GM18909 (cell line): Measurements from ENCODE around the gene TMED8.

Experiments used
- ATAC-seq: cut with Tn5 transposase; IDR thresholded peaks from one replicate; pipeline ENCODE4 v1.9.1; 2021; ENCODE audit warnings: mild to moderate bottlenecking; ENCODE audit not compliant: unreplicated experiment, poor library complexity

The TMED8 gene

GRCh38 chr14:77302926-77303325 lies 74.0 kb downstream of the TMED8 start:
- no peak for ATAC-seq

DNA sequence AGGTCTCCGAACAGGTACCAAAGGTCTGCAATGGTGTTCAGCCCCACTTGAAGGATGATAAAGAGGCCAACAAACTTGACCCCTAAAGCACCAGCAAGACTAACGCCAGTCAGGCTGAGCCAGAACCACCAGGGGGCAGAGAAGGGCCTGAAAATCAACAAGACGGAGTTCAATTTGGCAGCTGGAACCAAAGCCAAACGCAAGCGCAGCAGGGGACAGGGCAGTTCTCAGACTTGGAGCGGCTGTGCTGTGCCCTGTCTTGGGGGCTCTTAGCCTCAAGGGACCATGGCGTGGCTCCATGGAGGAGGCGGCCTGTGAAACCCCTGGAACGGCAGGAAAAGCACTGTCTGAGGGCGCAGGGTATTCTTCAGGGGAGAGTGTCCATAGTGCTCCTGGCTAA lies 75.8 kb downstream of the TMED8 start:
- ATAC-seq: no peak

GRCh38 chr14:77299771-77300170 lies 77.1 kb downstream of the TMED8 start:
- ATAC-seq: no peak

DNA sequence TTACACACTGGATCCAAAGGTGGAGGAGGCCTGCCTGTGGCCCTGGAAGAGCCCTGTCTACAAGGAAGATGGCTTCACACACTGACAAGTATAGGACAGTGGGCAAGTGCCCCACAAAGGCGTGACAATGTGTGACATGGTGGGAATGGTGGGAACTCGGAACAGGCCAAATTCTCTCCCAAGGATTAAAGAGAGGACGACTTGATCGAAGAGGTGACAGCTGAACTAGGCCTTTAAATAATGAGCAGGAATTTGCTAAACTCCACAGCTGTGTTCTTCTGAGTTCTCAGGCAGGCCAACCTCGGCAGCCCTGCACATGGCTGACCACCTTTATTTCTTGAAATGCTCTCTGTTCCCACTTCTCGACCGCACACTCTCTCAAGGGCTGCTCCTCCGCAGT lies 80.0 kb downstream of the TMED8 start:
- no peak for ATAC-seq

GRCh38 chr14:77296155-77296554 lies 80.7 kb downstream of the TMED8 start:
- no peak for ATAC-seq

DNA sequence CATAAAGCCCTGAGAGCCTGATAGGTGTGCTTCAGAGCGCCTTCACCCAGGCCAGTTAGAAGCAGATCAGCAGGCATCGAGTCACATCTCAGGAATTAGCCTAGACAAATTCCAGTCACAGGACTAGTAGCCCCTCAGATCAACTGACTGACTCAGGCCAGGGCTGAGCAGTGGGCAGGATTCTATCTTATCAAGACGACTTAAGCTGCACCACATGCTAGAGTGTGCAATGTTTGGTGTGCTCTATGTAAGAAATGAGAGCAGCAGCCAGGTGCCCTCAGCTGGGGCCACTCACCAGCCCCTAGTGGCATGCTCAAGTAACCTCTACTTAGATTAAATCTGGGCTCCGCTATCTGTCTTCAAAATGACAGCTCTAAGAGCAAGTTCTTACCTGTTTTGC lies 86.2 kb downstream of the TMED8 start:
- no peak for ATAC-seq

- no peak for ATAC-seq
Measured at GRCh38 chr14:77286576-77286975, 90.3 kb downstream of the TMED8 start.
